ENCODE measurements around the gene GAPDHS.

The GAPDHS gene

DNA sequence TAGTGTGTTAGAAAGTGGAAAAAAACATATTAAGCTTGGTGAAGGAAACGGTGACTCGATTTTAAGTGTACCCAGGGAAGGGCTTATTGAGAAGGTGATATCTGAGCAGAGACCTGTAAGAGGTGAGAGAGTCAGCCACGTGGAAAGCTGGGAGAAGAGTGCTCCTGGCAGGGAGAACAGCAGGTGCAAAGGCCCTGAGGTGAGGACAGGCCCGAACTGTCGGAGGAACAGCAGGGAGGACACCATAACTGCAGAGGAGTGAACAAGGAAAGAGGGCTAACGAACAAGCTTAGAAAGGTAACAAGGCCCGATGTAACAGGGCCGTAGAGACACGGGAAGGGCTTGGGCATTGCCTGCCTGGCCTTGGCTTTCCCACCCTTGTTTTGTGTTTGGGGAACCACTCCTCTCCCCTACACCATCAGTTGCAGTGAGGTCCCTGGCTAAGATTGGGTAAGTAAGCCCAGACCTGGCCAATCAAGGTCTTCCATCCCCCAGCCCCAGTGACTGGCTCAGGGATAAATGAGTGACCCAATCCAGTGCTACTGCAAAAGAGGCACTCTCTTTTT lies 22.9 kb downstream of the GAPDHS start:
- DNase-seq (ENCODE audit: low read depth in 2 of 2, low spot score in 1 of 2): no peak

DNA sequence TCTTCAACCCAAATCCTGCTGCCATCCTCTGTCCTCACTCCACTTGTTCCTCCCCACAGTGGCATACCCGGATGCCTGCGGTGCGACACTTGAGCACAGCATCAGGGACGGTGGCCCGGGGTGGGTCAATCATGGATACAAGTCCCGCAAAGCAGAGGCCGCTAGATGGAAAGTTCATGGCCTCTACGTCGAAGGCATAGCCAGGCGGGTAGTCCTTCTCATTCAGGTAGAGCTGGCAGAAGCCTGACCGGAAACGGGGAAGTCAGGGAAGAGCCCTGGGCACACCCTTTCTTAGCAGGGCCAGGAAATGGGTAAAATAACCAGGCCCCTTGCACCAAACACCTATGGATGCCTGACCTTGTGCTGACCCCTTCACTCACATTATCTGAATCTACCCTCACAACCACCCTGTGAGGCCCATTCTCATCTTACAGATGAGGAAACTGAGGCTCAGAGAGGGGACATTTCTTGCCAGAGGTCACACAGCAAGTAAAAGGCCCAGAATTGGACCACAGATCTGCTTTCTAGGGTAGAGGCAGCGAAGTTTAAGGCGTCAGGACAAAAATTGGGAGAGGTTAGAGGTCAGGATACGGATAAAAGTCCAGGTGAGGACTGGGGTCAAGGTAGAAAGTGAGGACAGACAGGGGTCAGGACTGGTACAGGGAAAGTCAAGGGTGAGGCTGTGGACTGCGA lies 23.7 kb downstream of the GAPDHS start:
- DNase-seq (ENCODE audit: low read depth in 2 of 2, low spot score in 1 of 2): no peak

DNA sequence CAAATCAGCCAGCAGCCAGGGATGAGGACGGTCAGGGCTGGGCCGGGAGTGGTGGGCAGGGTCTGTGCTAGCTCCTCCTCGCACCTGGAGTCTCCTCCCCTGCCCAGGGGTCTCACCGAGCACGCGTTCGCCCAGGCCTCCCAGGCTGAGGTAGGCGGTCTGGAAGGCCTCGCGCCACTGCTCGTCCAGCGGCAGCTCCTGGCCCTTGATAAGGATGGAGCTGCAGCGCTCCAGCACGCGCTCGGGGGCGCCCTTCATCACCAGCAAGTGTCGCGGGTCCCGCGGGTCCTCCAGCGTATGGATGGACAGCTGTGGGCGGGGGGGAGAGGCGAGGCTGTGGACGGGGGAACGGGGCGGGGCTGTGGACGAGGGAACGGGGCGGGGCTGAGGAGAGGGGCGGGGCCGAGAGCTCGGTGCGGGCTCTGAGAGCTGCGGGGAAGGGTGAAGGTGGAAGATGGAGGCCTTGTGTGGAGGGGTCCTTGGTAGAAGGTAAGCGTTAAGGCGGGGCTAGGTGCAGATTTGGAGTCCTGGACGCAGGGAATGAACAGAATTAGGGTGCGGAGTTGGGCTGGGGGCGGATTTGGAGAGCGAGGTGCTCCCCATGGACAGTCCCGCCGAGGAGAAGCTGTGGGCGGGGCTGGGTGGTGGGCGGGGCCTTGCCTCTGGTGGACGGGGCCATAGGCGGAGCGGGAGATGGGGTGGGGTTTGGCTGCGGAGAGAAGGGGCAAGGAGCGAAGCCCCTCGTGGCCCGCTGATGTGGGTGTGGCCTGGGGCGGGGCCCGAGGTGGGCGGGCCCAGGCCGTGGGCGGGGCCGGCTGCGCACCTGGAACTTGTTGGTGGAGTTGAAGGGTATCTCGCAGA lies 24.5 kb downstream of the GAPDHS start:
- no peak for DNase-seq (ENCODE audit: low read depth in 2 of 2, low spot score in 1 of 2)

DNA sequence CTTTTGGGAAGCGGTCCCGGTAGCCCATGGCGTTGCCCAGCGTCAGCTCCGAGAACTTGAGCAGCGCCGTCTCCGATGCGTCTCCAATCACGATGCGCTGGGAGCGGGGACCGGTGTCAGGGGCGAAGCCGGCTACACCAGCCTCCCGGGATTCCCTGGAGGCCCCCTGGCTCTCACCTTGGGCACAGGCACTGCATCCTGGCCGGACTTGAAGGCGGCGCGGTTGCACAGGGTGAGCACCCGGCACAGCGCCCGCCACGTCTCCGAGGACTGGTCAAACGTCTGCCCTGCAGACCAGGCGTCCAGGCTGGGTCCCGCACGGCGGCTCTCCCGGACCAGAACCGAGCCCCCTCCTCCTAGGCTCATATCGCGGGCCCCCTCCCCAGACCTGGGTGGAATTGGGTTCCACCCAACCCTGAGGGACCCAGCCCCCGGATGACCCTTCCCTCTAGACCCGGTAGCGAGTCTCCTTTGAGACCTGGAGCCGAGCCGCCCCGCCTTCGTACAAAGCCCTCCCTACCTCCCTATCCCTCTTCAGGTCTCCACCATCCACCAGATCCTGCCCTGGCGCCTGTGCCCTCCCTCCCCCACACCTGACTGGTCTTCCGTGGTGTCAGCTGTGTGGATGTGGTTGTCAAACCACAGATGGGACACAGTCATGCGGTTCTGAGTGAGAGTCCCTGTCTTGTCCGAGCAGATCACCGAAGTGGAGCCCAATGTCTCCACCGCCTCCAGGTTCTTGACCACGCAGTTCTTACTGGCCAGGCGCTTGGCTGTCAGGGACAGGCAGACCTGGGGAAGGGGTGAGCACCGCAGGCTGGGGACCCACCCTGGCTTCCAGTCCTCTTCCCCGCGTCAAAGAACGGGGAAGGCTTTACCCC lies 25.4 kb downstream of the GAPDHS start:
- DNase-seq (ENCODE audit: low read depth in 2 of 2, low spot score in 1 of 2): no peak

DNA sequence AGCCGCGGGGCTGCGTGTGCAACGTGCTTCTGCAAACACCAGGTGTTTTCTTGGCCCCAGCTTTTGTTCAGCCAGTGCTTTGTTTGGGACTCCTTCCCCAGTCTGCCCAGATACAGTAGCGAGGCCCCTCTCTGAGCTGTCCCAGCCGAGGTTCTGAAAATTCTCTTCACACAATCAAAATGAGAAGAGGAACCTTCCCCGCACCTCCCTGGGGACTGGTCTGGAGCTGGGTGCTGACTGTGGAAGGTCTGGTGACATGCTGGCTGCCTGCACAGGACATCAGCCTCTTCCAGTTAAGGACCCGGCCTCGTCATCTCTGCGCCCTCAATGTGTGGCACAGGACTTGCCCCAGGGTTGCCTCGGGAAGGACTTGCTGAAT lies 26.0 kb downstream of the GAPDHS start:
- no peak for DNase-seq (ENCODE audit: low read depth in 2 of 2, low spot score in 1 of 2)

DNA sequence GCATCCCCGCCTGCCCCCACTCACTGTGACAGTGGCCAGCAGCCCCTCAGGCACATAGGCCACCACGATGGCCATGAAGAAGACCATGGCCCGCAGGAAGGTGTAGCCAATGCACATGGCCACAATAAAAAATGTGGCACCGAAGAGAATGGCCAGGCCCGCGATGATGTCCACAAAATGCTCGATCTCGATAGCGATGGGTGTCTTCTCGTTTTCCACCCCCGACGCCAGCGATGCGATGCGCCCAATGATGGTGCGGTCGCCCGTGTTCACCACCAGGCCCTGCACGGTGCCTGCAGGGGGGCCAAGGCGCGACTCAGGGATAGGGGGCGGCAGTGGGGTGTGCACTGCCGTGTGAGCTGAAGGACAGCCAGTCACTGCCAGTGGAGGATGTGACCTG lies 26.5 kb downstream of the GAPDHS start:
- DNase-seq (ENCODE audit: low read depth in 2 of 2, low spot score in 1 of 2): no peak

DNA sequence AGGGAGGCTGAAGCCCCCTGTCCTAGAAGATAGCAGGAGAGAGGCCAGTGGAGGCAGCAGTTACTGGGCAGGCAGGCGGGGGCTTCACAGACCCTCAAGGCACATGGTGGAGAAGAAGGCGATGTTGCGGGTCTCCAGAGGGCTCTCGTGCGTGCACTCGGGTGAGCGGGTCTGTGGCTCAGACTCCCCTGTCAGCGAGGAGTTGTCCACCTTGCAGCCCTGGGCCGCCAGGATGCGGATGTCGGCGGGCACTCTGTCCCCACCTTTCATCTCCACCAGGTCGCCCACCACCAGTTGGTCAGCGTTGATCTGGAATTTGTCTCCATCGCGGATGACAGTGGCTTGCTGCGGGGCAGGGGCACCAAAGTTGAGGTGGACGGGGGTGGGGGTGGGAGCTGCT lies 27.0 kb downstream of the GAPDHS start:
- DNase-seq (ENCODE audit: low read depth in 2 of 2, low spot score in 1 of 2): no peak

DNA sequence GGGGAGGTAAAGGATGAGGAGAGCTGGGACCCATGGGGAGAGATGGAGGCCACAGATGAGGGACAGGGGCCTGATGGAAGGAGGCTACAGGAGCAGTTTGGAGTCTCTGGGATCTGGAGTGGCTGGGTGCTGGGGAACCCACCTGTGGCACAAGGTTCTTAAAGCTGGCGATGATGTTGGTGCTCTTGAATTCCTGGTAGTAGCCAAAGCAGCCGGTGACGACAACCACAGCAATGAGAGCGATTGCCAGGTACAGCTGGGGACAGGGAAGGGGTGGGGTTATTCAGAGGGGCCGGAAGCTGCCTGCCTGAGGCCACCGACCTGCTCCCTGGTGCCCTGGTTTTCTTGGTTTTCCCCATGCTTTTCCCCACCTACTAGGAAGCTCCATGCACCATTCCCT lies 27.4 kb downstream of the GAPDHS start:
- DNase-seq (ENCODE audit: low read depth in 2 of 2, low spot score in 1 of 2): no peak

DNA sequence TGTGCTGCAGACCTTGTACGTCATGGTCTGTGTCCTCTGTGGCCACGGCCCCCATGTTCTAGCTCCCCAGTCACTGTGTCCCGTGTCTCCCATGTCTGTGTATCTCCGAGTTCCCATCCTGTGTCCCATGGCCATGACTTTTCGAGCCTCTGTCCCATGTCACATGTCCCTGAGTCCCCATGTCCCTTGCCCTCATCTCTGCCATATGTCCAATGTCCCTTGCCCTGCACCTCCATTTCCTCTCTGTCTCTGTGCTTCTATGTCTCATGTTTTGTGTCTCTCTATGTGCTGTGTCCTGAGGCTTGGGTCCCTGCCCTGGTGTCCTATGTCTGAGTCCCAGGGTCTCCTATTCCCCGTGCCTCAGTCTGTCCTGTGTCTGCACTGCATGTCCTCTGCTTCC lies 28.2 kb downstream of the GAPDHS start:
- no peak for DNase-seq (ENCODE audit: low read depth in 2 of 2, low spot score in 1 of 2)

DNA sequence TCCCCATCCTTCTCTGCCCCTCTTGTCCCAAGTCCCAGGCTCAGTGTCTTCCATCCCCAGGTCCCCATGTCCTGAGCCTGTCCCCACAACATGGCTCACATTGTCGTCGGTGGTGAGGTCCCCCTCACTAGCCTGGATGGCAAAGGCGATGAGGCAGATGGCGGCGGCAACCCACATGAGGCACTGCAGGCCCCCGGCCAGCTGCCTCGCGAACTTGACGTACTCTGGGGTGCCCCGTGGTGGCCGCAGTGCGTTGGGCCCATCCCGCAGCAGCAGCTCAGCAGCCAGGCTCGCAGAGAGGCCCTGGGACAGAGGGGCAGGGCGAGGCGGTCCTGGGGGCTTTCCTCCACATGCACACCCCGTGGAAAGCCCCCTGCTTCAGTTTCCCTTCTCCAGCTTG lies 29.1 kb downstream of the GAPDHS start:
- no peak for DNase-seq (ENCODE audit: low read depth in 2 of 2, low spot score in 1 of 2)

DNA sequence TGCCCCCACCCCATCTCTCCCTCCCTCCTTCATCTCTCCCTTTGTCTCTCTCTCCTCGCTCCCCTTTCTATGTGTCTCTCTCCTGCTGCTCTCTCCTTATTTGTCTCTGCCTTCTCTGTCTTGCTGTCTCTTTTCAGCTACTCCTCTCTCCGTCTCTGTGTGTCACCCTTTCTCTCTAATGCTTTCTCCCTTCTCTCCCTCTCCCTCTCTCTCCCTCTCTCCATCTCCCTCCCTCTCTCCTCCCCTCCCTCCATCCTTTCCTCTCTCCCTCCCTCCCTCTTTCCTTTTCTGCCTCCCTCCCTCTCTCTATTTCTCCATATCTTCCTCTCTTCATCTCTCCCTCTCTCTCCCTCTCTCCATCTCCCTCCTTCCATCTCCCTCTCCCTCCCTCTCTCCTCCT lies 29.5 kb downstream of the GAPDHS start:
- no peak for DNase-seq (ENCODE audit: low read depth in 2 of 2, low spot score in 1 of 2)

DNA sequence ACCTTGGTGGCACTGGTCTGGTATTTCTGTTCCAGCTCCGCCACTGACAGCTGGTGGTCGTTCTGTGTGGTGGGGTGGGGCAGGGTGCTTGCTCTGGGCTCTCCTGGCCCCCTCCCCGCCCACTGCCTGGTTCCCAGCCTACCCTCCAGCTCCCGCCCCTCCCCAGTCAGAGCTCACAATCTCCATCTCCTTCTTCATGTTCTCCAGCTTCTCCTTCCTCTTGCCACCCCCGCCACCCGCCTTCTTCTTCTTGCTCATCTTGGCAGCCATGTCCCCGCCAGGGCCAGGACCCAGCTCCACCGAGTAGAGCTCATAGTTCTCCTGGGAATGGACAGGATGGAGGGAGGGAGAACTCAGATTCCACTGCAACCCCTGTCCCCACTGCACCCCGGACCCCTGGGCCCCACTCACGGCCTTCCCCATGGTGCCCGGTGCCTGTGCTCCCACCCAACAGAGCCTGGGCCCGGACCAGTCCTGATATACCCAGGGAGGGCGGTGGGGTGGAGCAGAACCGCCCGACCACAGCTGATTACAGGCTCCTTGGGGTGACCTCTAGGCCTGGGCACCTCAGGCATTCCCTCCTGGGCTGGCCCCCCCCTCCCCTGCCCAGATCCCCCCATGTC lies 30.1 kb downstream of the GAPDHS start, which contains the start of gene ATP4A:
Gene ATP4A, minus strand, starts transcription at position 452 of the 623 bp plus-strand sequence. Its CDS starts 29 bp downstream, at position 423.
- no peak for DNase-seq (ENCODE audit: low read depth in 2 of 2, low spot score in 1 of 2)

DNA sequence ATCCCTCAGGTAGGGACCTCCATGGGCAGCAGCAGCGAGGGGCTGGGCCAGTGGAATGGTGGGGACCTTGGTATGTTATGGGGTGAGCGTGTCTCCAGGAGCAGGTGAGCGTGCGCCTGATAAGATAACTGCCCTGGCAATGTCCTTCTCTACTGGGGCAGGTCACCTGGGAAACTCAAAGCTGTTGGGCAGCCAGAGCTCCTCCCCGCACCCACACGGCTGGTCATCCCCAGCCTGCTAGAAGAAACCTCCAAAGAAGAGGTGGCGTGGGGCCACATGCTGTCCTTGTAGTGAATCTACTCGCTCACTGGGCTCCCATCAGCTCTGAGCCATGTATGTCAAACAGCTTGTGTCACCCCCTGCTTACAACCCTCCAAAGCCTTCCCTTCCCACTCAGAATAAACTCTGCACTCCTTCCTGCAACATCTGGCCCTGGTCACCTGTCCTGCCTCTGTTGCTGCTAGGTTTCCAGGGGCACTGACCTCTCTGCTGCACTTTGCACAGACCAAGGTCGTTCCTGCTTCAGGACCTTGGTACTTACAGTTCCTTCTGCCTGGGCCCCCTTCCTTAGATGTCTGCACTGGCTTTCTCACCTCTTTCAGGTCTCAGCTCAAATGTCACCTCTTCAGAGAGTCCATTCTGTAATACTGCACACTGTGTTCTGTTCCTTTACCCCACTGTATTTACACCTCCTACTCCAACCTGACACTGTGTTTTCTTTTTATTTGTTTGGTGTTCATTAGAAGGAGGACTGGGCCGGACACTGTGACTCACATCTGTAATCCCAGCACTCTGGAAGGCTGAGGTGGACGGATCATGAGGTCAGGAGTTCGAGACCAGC lies 32.0 kb downstream of the GAPDHS start:
- DNase-seq (ENCODE audit: low read depth in 2 of 2, low spot score in 1 of 2): no peak

DNA sequence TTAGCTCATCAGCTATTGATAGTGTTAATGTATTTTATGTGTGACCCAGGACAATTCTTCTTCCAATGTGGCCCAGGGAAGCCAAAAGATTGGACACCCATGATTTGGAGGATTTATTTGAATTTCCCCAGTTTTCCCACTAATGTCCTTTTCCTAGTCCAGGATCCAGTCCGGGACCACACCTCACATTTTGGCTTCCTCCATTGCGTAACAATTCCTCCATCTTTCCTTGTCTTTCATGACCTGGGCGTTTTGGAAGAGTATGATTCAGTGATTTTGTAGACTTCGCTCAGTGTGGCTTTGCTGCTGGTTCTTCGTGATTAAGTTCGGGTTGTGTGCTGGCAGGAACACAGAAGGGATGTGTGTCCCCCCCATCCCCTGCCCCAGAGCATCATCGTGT lies 33.5 kb downstream of the GAPDHS start:
- DNase-seq (ENCODE audit: low read depth in 2 of 2, low spot score in 1 of 2): no peak

DNA sequence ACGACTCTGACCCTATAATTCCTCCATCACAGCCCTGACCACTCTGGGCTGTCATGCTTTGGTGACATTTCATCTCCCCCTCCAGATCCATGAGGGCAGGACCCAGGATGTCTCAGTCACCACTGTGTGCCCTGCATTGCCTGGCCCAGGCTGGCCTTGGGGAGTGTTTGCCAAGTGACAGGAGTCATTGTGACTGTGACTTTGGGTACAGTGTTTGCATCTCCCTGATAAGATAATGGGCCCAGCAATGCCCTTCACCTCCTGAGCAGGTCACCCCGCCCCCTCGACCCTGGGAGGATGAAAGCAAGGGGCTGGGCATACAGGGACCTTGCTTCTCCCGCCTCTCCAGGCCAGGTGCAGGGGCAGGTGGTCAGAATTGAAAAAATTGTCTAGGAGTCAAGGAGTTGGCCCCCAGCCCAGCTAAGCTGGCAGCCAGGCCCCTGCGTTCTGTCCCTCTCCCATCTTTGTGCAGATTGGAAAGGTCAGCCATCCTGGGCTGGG lies 36.1 kb downstream of the GAPDHS start:
- no peak for DNase-seq (ENCODE audit: low read depth in 2 of 2, low spot score in 1 of 2)

DNA sequence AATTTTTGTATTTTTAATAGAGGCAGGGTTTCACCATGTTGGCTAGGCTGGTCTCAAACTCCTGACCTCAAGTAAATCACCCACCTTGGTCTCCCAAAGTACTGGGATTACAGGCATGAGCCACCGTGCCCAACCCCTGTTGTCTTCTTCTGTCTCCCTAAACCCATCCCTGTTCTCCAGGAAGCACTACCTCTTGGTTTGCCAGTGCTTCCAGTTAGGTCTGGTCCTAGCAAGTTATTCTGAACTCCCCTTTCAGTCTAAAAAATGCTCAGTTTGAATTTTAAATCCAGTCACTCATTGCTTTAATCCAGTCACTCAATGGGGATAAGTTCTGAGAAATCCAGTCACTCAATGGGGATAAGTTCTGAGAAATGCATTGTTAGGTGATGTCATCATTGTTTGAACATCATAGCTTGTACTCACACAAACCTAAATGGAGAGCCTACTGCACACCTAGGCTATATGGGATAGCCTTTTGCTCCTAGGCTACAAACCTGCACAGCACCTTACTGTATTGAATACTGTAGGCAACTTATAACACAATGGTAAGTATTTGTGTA lies 38.2 kb downstream of the GAPDHS start:
- no peak for DNase-seq (ENCODE audit: low read depth in 2 of 2, low spot score in 1 of 2)

DNA sequence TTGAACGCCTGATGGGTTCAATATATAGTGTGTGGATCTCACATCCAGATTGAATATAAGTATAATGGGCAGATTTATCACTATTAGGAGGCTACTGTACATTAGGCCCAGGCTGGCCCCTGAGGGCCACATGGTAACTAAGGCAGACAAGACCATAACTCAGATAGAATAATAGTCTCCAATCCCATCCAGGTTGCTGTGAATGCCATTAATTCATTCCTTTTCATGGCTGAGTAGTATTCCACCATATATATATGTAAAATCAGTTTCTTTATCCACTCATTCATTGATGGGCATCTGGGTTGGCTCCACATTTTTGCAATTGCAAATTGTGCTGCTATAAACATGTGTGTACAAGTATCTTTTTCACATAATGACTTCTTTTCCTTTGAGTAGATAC lies 44.7 kb downstream of the GAPDHS start:
- no peak for DNase-seq (ENCODE audit: low read depth in 2 of 2, low spot score in 1 of 2)

DNA sequence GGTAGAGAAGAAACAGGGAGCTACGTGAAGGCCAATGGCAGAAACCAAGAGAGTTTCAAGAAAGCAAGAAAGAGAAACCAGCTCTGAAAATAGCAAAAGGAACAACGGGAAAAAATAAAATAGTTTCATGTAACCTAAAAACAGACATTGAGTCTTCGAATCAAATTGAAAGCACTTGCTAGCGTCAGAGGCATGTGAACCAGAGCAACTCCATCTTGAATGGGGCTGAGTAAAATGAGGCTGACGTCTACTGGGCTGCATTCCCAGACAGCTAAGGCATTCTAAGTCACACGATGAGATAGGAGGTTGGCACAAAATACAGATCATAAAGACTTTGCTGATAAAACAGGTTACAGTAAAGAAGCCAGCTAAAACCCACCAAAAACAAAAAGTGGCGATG lies 45.5 kb downstream of the GAPDHS start:
- DNase-seq (ENCODE audit: low read depth in 2 of 2, low spot score in 1 of 2): no peak

DNA sequence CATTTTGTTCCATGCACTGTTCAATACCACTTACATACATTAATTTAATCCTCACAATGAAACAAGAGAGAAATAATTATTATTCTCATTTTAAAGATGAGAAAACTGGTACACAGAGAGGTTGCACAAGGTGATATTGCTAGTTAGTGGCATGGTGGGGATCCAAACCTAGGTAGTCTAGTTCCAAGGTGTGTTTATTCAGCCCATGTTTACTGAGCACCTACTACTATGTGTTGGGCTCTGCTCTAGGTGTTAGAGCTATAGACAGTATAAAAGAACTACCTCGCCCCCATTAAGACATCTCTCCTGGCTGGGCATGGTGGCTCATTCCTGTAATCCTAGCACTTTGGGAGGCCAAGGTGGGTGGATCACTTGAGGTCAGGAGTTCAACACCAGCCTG lies 49.5 kb downstream of the GAPDHS start:
- DNase-seq (ENCODE audit: low read depth in 2 of 2, low spot score in 1 of 2): no peak
